GM12878 (cell line): ENCODE measurements around the gene TES. TPM values are rescaled to one million over a fixed set of nuclear protein-coding genes. Genes with fewer than 3 reads are reported as not detected.
A peak's percentile ranks its signal among the peaks of the same experiment; 100 is the strongest.

Source experiments
- ATAC-seq: fragments of 200-7000 bp; cut with Tn5 transposase; 3 replicates; pipeline ENCODE4 v1.9.1; 2020; ENCODE audit warnings: mild to moderate bottlenecking, moderate library complexity
- BruUV-seq: library from RNA; stranded (reverse); fragments of 400-500 nt; replicated peaks from 2 replicates; lab custom pipeline; 2021; lab: Mats Ljungman, UMichigan
- CTCF ChIA-PET: fragments of 300-600 bp; sonication (Branson Sonifier 250); formaldehyde crosslinking; extraction: SDS; loops from one replicate; lab custom pipeline; 2021; ENCODE audit warnings: inconsistent platforms; lab: Yijun Ruan, JAX
- POLR2A ChIA-PET: fragments of 350-600 bp; formaldehyde crosslinking; extraction: SDS; loops from one replicate; lab custom pipeline; 2021; ENCODE audit warnings: inconsistent platforms; lab: Charles Lee
- RAD21 ChIA-PET: fragments of 300-600 bp; sonication (Branson Sonifier 250); formaldehyde crosslinking; loops from one replicate; lab custom pipeline; 2023; ENCODE audit warnings: antibody characterized with exemption; ENCODE audit not compliant: unreplicated experiment; lab: Charles Lee
- SMC1A ChIA-PET: fragments of 300-600 bp; sonication (Branson Sonifier 250); formaldehyde crosslinking; loops from one replicate; lab custom pipeline; 2023; ENCODE audit not compliant: unreplicated experiment, uncharacterized antibody; lab: Charles Lee
- DNase-seq: peaks from one replicate; pipeline ENCODE4 v3.0.0-alpha.2; 2011; ENCODE audit warnings: low read depth, low spot score
- FAIRE-seq: peaks from 3 replicates; lab custom pipeline; 2011; peaks lifted over from hg19 to GRCh38; lab: Jason Lieb, UNC
- H2AFZ ChIP-seq: 2 replicates; pipeline ENCODE4 v1.6.0; 2011; ENCODE audit warnings: low read depth, low read length, control low read depth; ENCODE audit not compliant: control insufficient read depth
- H3K27ac ChIP-seq: 2 replicates; pipeline ENCODE4 v1.5.1; 2011; ENCODE audit warnings: control low read depth; ENCODE audit not compliant: control insufficient read depth, insufficient read depth
- H3K27me3 ChIP-seq, 2 experiments: replicated peaks in 1 of 2; 2 replicates each; pipeline versions ENCODE4 v1.6.0 to v1.6.1; 2011; ENCODE audit warnings: low read length in 1 of 2; ENCODE audit not compliant: control insufficient read depth in 2 of 2, insufficient read depth in 2 of 2
- H3K36me3 ChIP-seq, 2 experiments: 2 replicates each; pipeline ENCODE4 v1.5.1; 2011; ENCODE audit warnings: low read length in 1 of 2; ENCODE audit not compliant: control insufficient read depth in 2 of 2, insufficient read depth in 2 of 2
- H3K4me1 ChIP-seq: 2 replicates; pipeline ENCODE4 v1.6.1; 2011; ENCODE audit warnings: mild to moderate bottlenecking, low read length, moderate library complexity, mixed read lengths; ENCODE audit not compliant: control insufficient read depth, insufficient read depth
- H3K4me2 ChIP-seq: 2 replicates; pipeline ENCODE4 v1.6.0; 2011; ENCODE audit warnings: control low read depth; ENCODE audit not compliant: control insufficient read depth, insufficient read depth
- H3K4me3 ChIP-seq: fragments of 200-600 bp; sonication (generic); 2 replicates; pipeline ENCODE4 v1.5.1; 2016
- H3K79me2 ChIP-seq: 2 replicates; pipeline ENCODE4 v1.6.0; 2011; ENCODE audit warnings: low read length; ENCODE audit not compliant: control insufficient read depth, insufficient read depth
- H3K9ac ChIP-seq: 2 replicates; pipeline ENCODE4 v1.8.0; 2011; ENCODE audit warnings: low read length, control low read depth, mixed read lengths; ENCODE audit not compliant: control insufficient read depth, insufficient read depth
- H3K9me3 ChIP-seq: replicated peaks from 3 replicates; pipeline ENCODE4 v1.5.1; 2011; ENCODE audit warnings: mild to moderate bottlenecking, low read length; ENCODE audit not compliant: control insufficient read depth, insufficient read depth
- H4K20me1 ChIP-seq: 2 replicates; pipeline ENCODE4 v1.6.0; 2011; ENCODE audit not compliant: control insufficient read depth, insufficient read depth
- RBBP5 ChIP-seq: fragments of 200-600 bp; sonication (generic); conservative IDR thresholded peaks from 2 replicates; pipeline ENCODE4 v1.6.1; 2016
- WGBS: methylation state at CpG from one replicate; pipeline ENCODE4 v1.1.6; 2016; ENCODE audit warnings: low lambda C conversion rate; ENCODE audit not compliant: insufficient replicate concordance, insufficient coverage; ENCODE audit errors: missing lambda C conversion rate; 5-methylcytosine and 5-hydroxymethylcytosine counted together
- in situ Hi-C: fragments of 300-500 bp; cut with MboI; formaldehyde crosslinking; loops from 9 replicates; pipeline ENCODE4 v1.14.3; 2018; ENCODE audit warnings: mixed read lengths
- intact Hi-C: fragments of 100-400 bp; cut with micrococcal nuclease; formaldehyde crosslinking; loops from one replicate; pipeline ENCODE4 v1.14.2; 2022; ENCODE audit not compliant: unreplicated experiment
- polyA plus RNA-seq, 11 experiments: library from polyadenylated mRNA; depleted of rRNA in 4 of 11; unstranded in 6 of 11; stranded (reverse) in 5 of 11; fragments of >200 nt; fragmentation: Nextera tagmentation in 4 of 11; fragmentation: Illumina TruSeq in 1 of 11; extraction: Ambion mirVana in 4 of 11; extraction: Trizol in 1 of 11; gene quantifications; 1 replicate in 1 of 11; 2 replicates in 10 of 11; pipeline versions ENCODE4 v1.2.1 to v1.2.3, GENCODE V29; 2011 to 2016; ENCODE audit warnings: inconsistent platforms in 2 of 11, missing spikeins in 2 of 11, low read depth in 1 of 11
- total RNA-seq, 4 experiments: library from RNA; depleted of rRNA in 3 of 4; stranded (reverse); fragments of >200 nt in 3 of 4; fragmentation: Illumina TruSeq in 1 of 4; extraction: Trizol in 1 of 4; gene quantifications; 2 replicates each; pipeline versions ENCODE4 v1.2.1 to v1.2.3, GENCODE V29; 2013 to 2021
- TF ChIP-seq, protein P1 (sequence below): fragments of 450-650 bp; IDR thresholded peaks from 2 replicates; pipeline ENCODE4 v1.6.1; 2018; ENCODE audit warnings: mild to moderate bottlenecking, low read depth, moderate library complexity; ENCODE audit not compliant: partially characterized antibody
- TF ChIP-seq, protein P2 (sequence below), 3 experiments: IDR thresholded peaks in 2 of 3; conservative IDR thresholded peaks in 1 of 3; 2 replicates each; pipeline ENCODE4 v1.5.1; 2011; ENCODE audit warnings: low read depth in 3 of 3, low read length in 3 of 3, mild to moderate bottlenecking in 3 of 3, control low read depth in 2 of 3, moderate library complexity in 2 of 3, inconsistent platforms in 1 of 3, mixed read lengths in 1 of 3; ENCODE audit not compliant: control insufficient read depth in 2 of 3, insufficient read depth in 1 of 3; ENCODE audit errors: extremely low read depth in 1 of 3

TES gene
- total and polyA plus RNA-seq, 10 of the 15 experiments (the other 5 are each of a cell fraction or from before 2014, with no cell fraction given): 31.2 to 77.5 (median 59.2) TPM

DNA sequence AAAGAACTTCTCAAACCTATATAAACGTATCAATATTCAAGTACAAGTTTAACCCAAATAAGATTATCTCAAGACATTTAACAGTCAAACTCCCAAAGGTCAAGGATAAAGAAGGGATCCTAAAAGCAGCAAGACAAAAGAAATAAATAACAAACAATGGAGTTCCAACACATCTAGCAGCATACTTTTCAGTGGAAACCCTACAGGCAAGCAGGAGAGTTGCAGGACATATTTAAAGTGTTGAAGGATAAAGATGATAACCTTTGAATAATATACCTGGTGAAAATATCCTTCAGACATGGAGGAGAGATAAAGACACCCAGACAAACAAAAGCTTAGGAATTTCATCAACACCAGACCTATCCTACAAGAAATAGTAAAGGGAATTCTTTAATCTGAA is 82.8 kb downstream of the TES start:
- Histone ChIP-seq H2AFZ (no peak overlapping the region), H3K27me3 (no peaks in the 10 kb centered on the region), H3K9ac (no peak overlapping the region), H3K36me3 (no peaks in the 10 kb centered on the region), H4K20me1 (no peaks in the 10 kb centered on the region), H3K4me1 (no peaks in the 10 kb centered on the region), H3K79me2 (no peaks in the 10 kb centered on the region), H3K4me2 (no peak overlapping the region), H3K9me3 (no peaks in the 10 kb centered on the region; the same call in 2 of the 3 replicates), H3K27ac (no peak overlapping the region), H3K4me3 (no peak overlapping the region)
- 21% methylated on average over 1 of the region's 1 CpG for WGBS
- ChIA-PET RAD21 (no interaction called here), POLR2A (no interaction called here), CTCF (no interaction called here), SMC1A (no interaction called here)
- TF ChIP-seq RBBP5: no peak
- TF ChIP-seq, protein P1, sequence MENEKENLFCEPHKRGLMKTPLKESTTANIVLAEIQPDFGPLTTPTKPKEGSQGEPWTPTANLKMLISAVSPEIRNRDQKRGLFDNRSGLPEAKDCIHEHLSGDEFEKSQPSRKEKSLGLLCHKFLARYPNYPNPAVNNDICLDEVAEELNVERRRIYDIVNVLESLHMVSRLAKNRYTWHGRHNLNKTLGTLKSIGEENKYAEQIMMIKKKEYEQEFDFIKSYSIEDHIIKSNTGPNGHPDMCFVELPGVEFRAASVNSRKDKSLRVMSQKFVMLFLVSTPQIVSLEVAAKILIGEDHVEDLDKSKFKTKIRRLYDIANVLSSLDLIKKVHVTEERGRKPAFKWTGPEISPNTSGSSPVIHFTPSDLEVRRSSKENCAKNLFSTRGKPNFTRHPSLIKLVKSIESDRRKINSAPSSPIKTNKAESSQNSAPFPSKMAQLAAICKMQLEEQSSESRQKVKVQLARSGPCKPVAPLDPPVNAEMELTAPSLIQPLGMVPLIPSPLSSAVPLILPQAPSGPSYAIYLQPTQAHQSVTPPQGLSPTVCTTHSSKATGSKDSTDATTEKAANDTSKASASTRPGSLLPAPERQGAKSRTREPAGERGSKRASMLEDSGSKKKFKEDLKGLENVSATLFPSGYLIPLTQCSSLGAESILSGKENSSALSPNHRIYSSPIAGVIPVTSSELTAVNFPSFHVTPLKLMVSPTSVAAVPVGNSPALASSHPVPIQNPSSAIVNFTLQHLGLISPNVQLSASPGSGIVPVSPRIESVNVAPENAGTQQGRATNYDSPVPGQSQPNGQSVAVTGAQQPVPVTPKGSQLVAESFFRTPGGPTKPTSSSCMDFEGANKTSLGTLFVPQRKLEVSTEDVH: no peak
- TF ChIP-seq, protein P2, sequence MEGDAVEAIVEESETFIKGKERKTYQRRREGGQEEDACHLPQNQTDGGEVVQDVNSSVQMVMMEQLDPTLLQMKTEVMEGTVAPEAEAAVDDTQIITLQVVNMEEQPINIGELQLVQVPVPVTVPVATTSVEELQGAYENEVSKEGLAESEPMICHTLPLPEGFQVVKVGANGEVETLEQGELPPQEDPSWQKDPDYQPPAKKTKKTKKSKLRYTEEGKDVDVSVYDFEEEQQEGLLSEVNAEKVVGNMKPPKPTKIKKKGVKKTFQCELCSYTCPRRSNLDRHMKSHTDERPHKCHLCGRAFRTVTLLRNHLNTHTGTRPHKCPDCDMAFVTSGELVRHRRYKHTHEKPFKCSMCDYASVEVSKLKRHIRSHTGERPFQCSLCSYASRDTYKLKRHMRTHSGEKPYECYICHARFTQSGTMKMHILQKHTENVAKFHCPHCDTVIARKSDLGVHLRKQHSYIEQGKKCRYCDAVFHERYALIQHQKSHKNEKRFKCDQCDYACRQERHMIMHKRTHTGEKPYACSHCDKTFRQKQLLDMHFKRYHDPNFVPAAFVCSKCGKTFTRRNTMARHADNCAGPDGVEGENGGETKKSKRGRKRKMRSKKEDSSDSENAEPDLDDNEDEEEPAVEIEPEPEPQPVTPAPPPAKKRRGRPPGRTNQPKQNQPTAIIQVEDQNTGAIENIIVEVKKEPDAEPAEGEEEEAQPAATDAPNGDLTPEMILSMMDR (IDR thresholded peaks at IDR 0.05 in 2 of 3, conservative IDR thresholded peaks at IDR 0.05 in 1 of 3; ENCODE audit: control insufficient read depth in 2 of 3, extremely low read depth in 1 of 3, insufficient read depth in 1 of 3, low read depth in 3 of 3, low read length in 3 of 3): peak in 1 of 3 experiments; percentile 21; a peak in 1 of 6 replicates
- ATAC-seq (no peak), DNase-seq (no peak), FAIRE-seq (no peak)
- in situ Hi-C loops (no loop called here), intact Hi-C loops (no loop called here)
- BruUV-seq: no TSS peak
